CD4-positive, alpha-beta T cell treated with Interleukin-4 for 4 hours (primary cell): ENCODE measurements around the gene BLM.
"Not testable (repeated sequence)": the region's sequence is repeated elsewhere in the genome, so short reads cannot be mapped to it uniquely, and the experiment has no call there.

Source experiments
- DNase-seq: peaks from one replicate; pipeline ENCODE4 v3.0.0-alpha.2; 2020

BLM gene

DNA sequence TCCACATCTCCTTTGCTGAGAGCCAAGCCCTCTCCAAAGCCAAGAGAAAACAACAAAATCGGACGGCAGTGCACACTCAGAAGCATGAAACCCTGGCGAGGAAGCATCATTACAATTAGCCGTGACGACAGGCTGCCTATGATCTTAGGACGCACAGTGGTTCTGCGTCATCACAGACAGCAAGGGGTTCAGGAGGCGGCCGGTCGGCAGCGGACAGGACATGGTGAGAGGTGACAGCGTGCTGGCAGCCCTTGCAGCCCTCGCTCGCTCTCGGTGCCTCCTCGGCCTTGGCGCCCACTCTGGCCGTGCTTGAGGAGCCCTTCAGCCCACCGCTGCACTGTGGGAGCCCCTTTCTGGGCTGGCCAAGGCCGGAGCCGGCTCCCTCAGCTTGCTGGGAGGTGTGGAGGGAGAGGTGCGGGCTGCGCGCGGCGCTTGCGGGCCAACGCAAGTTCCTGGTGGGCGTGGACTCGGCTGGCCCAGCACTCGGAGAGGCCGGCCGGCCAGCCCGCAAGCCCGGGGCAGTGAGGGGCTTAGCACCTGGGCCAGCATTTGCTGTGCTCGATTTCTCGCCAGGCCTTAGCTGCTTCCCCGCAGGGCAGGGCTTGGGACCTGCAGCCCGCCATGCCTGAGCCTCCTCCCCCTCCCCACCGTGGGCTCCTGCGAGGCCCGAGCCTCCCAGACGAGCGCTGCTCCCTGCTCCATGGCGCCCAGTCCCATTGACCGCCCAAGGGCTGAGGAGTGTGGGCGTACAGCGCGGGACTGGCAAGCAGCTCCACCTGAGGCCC is 108.2 kb downstream of the BLM start:
- not testable (repeated sequence) for DNase-seq

DNA sequence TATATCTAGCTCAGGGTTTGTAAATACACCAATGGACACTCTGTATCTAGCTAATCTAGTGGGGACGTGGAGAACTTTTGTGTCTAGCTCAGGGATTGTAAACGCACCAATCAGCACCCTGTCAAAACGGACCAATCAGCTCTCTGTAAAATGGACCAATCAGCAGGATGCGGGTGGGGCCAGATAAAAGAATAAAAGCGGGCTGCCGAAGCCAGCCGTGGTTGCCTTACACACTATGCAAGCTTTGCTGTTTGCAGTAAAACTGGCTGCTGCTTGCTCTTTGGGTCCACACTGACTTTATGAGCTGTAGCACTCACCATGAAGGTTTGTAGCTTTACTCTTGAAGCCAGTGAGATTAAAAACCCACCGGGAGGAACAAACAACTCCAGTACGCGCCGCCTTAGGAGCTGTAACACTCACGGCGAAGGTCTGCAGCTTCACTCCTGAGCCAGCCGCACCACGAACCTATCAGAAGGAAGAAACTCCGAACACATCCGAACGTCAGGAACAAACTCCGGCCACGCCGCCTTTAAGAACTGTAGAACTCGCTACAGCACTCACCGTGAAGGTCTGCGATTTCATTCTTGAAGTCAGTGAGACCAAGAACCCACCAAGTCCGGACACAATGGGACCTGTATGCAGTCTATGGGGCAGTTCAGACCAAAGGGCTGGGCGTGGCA is 109.2 kb downstream of the BLM start:
- DNase-seq: not testable (repeated sequence)

DNA sequence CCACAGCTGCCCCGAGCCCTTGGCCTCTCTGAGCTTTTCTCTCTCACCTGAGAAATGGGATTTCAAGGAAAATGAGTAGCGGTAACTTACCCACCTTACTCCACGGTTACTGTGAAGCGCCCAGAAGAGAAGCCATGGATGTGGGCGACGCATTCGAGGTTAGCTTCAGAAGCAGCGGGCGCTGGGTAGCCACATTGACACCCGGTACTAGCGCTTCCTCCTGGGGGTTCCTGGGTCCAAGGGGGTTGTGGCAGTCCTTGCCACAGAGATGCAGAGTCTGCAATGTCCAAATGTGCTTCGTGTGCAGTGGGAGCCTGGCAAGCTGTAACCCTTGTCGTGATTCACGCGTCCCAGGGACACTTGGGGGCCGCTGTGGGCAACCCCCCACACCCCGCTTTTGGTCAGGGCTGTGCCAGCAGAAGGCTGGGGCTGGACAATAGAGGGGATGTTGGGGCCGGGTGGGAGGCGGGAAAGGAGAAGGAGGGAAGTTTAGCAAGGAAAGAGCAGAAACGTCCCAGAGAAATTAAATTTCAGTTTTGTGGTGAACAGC is 109.8 kb downstream of the BLM start:
- no peak for DNase-seq

DNA sequence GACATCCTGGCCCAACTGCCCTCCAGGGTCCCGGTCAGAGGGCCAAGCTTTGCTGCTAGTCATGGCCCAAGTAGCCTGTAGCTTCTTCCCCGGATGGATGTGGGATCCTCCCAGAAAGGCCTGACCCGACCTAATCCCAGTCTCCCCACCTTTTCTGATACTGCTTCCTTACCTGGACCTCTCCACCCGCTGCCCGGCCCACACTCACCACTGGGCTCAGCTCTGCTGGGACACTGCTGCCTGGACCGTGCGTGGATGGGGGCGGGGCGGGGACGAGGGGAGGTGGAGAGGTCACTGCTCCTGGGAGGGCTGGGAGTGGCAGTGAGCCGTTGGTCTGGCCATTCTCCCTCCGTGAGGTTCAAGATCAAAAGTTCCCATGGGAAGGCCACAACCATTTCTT is 111.0 kb downstream of the BLM start:
- no peak for DNase-seq

DNA sequence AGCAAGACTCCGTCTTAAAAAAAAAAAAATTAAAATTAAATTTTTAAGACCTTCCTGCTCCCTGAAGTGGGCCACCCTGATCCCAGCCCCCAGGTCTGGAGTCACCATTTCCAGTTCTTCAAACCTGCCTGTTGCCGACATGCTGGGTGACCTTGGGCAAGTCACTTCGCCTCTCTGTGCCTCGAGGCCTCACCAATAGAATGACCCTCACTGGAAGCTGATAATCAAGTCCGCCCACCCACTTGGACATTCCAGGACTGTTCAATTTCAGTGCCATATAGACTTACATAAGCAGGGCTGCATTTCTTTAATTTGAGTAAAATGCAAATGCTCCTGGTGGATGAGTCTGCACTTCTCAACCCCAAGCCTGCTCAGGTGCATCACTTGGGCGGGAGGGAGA is 112.0 kb downstream of the BLM start:
- no peak for DNase-seq

DNA sequence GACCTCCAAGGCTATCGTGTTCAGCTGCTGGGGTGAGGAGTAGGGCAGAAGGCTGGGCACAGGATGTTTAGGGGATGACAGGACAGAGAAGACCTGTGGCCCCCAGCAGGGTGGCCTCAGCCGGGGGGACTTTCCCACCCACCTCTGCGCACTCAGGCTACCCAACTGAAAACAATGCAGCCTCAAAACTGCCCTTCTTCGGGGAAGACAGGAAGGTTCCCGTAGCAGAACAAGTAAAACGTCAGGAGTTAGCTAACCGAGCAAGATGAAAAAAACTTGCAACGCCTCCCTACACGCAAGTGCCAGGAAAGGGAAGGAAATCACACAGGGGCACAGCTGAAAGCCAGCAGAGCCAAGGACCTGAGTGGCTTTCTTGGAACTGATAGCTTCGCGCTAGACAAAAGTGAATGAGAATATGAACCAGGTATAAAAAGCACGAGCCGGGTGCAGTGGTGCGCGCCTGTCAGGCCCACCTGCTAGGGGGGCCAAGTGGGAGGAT is 112.8 kb downstream of the BLM start:
- peak; percentile 13 for DNase-seq

DNA sequence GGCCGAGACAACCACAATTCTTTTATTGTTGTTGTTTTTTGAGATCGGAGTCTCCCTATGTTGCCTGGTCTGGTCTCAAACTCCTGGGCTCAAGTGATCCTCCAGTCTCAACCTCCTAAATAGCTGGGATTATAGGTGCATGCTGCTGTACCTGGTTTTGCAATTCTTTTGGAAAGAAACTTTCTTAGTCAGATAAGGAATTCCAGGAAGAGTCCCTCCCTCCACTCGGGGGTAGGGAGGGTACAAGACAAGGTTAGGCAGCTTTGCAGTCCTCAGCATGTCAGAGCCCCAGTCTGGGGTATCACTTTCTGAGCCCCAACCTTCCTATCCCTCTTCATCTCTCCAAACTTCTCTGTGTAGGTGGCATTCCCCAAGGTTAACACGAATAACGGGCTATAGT is 117.5 kb downstream of the BLM start:
- DNase-seq: no peak

DNA sequence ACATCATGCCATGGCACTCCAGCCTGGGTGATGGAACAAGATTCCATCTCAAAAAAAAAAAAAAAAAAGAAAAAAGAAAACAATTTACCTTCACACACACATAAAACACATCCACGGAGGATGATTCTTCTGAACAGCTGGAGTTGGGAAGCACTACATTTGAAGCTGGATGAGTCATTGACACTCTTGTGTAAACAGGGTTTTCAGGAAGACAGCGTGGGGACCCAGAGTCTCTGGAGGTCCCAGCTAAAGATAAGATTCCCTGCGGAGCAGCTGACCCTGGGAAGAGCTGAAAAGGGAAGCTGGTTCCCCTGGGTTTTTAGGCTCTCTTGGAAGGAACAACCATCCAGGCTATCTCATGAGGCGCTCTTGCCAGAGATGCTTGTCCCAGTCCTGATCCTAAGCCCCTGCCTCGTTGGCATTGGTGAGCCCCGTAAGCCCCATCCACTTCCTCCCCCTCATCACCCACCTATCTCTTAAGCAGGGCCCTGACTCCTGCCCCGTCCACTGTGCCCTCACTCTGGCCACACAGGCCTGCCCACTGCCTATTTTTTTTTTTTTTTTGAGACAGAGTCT is 119.2 kb downstream of the BLM start:
- no peak for DNase-seq

DNA sequence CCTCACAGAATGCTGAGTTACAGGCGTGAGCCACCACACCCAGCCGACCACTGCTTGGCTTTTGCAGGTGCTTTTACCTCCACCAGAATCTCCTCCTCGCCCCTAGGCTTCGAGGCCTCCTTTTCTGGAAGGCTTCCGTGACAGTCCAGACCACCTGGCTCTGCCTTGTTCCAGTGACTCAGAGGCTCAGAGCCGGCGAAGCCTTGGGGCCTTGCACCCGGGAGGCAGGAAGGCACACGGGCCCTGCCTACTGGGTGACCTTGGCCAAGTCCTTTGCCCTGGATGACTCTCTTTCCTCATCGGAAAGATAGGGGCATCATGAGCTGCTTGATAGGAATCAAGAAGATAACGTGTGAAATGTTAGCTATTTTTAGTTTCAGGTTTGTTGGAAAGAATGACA is 119.9 kb downstream of the BLM start:
- DNase-seq: no peak

DNA sequence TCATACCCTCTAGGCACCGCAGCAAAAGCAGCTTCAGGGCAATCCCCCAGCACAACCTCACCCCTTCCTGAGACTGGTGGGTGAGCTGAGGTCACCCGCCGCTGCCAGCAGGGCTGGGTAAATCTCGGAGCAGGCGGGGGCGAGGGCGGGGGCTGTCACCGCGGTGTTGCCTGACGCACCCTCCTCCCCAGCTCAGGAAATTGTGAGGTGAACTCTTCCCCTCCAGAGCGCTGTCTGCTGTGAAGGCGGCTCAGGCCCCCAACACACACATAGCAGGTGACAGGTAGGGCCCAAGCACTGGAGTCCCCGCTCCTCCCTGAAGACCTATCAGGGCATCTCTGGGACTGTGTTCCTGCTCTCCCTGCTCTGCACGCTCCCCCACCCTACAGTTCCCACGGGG is 121.0 kb downstream of the BLM start:
- peak; percentile 80 for DNase-seq

DNA sequence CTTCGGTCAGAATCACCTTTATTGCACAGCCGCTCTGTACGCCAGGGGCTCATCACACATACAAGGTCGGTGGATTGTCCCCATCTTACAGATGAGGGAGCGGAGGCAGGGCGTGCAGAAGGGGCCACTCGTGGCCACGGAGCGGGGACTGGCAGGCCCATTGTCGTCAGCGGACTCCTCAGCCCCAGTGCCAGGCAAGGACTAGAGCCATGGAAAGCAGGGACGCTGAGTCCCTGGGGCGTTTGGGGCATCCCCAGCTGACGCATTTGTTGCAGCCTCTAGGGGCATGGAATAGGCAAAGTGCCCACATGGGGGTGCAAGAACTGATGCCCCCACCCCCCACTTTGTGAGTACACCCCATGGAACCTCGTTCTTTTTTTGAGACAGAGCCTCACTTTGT is 121.4 kb downstream of the BLM start:
- DNase-seq: no peak

DNA sequence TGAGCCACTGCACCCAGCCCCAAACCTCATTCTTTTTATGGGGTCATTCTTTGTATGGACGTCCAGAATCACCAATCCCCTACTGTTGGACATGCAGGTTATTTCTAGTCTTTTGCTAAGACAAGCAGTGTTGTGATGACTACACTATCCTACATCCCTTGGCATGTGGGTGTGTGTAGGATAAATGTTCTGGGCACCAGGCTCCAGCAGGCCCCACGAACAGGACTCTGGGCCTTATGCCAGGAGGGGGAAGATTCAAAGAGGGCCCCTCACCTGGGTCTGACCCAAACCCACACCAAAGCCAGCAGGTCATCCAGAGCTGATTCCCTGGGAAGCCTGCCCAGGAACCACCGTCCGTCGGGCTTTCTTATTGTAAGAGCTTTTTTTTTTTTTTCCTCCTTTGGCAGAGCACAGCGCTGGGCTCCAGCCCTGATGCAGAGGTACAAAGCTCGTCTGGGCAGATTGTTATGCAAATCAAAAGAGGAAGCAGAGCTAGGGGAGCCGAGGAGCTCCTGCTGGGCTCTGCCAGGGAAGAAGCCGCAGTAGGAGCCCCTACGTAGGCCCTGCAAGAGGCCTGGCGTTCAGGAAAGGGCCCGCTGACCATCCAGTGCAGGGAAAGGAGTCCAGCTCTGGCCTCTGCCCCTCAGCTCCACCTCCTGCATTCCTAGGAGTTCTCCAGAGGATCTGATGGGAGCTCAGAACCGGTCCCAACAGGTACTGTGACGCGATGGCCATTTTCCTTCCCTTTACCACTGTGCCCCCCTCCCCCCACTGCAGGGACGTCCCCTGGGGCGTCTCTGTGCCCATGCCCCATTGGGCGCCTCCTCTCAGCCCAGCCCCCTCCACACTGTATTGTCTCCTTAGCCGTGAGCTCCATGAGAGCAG is 122.3 kb downstream of the BLM start:
- no peak for DNase-seq

DNA sequence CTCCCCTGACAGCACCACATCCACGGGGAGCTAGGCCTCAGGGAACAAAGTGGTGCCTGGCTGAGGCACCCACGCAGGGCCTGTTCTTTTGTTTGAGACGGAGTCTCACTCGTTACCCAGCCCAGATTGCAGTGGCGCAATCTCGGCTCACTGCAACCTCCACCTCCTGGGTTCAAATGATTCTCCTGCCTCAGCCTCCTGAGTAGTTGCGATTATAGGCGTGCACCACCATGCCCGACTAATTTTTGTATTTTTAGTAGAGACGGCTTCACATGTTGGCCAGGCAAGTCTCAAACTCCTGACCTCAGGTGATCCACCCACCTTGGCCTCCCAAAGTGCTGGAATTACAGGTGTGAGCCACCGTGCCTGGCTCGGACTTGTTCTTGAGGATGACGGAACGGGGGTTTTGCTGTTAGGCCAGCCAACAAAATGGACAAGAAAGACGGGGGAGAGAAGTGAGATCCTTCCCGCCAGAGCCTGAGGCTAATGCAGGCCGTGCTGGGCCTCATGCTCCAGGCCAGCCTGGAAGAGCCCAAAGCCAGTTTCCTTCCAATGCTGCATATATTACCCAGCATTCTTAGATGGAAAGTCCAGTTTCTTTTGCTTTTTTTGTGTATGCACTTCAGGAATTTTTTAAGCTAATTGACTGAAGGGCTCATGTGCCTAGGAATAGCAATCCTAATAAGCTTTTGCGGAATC is 123.2 kb downstream of the BLM start:
- DNase-seq: no peak

DNA sequence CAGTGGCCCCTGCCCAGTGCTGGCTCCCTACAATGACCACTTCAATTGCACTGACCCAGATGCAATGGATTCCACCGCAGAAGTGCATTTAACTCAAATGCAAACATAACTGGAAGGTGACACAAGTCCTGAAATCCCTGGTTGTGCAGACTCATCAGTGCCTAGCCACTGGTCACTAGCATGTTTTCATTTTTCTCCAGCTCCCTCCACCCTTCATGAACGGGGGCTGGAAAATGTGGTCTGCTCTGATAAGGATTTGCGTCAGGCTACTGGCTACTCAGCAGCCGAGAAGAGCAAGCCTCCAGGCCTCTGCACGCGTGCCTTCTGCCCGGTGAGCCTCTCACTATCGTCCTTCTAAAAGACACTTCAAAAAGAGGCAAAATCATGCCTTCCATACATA is 123.8 kb downstream of the BLM start:
- DNase-seq: no peak

DNA sequence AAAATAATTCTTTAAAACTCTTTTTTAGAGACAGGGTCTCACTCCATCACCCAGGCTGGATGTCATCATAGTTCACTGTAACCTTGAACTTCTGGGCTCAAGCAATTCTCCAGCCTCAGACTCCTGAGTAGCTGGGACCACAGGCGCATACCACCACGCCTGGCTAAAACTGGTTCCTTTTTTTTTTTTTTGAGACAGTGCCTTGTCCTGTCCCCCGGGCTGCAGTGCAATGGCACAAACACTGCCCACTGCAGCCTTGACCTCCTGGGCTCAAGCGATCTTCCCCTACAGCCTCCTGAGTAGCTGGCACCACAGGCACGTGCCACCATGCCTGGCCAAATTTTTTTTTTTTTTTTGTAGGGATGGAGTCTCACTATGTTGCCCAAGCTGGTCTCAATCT is 127.5 kb downstream of the BLM start:
- DNase-seq: no peak

DNA sequence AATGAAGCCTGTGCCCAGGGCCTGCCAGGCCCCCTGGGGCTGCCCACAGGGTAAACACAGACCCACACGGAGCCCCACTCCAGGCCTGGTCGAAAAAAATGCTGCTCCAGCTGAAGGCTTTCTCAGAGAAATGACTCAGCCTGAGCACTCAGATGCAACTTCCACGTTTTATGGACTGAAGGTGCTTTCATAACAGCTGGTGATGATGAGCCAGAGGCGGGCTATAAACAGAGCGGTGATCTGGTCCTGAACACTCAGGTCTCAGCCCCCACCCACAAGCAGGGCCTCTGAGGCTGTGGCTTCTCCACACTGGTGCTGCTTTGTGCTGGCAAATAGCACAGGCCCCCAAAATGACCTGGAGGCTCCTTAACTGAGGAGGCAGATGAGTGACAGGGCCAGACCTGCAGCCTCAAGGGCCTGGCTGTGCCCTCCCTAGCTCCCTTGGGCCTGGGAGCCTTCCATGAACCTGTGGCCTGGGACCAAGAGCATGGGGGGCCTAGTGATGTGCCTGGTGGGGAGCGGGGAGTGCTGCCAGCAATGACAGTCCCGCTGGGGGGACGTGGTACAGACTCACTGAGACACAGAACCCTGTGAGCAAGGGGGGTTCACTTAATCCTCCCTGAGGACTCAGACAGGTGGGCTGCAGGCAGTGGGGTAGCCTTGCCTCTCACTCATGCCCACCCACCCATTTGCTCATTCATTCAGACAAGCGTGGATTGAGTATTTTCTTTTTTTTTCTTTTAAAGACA is 128.2 kb downstream of the BLM start:
- peak; percentile 39 for DNase-seq

DNA sequence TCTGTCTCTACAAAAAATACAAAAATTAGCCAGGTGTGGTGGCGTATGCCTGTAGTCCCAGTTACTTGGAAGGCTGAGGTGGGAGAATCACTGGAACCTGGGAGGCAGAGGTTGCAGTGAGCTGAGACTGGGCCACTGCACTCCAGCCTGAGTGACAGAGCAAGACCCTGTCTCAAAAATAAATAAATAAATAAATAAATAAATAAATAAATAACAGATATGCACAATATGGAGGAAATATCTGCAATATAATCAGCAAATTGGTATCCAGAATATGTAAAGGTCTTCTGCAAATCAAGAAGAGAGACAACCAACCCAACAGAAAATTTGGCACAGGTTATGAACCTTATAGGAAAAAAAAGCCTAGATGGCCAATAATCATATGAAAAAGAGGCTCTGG is 132.3 kb downstream of the BLM start:
- DNase-seq: not testable (repeated sequence)

DNA sequence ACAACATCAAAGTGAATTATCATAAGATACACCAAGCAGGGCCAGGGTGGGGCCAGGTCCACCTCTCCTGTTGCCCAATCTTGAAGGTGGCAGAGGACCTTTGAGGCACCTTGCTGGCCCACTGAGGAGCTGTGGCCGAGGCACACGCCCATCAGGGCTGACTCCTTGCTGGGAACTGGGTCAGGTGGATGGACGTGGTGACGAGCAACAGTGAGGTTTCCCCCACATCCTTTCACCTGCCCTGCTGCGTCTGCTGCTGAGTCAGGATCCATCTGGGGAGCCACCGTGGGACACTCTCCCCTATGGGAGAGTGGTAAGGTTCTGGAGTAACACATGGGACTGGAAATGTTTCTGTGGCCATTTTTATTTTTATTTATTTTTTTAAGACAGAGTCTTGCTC is 134.0 kb downstream of the BLM start:
- peak; percentile 32 for DNase-seq

DNA sequence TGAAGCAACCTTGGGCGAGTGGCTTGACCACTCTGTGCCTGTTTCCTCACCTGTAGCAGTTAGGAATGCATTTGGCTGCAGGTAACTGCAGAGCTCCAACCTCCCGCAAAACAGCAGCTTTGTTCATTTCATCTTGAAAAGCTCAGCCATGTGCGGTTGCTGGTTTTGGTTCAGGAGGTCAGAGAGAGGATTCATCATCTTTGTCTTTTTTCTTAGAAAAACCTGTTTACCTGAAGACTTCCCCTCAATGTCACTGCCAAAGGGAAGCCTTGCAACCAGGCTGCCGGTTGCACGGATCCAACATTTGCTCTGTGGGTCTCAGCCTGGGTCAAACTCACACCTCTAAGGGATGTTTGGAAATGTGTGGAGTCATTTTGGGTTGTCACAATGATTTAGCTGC is 134.8 kb downstream of the BLM start:
- peak; percentile 24 for DNase-seq

DNA sequence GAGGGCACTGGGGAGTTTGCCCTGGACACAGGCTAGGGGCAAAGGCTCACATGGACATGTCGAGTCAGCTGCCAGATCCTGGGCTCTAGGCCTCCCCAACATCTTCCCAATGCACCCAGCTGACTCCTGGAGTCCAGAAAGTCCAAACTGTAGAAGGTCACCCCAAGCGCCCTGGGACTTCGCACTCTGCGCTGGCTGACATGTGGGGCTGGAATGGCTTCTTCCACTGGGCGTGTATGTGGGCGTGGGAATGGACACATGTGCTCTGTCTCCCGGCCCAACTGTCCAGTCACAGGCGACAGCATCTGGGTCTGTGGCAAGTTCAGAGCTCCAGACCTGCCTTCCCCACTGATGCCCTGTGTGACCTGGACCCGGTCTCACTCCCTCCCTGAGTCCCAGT is 138.0 kb downstream of the BLM start:
- no peak for DNase-seq

DNA sequence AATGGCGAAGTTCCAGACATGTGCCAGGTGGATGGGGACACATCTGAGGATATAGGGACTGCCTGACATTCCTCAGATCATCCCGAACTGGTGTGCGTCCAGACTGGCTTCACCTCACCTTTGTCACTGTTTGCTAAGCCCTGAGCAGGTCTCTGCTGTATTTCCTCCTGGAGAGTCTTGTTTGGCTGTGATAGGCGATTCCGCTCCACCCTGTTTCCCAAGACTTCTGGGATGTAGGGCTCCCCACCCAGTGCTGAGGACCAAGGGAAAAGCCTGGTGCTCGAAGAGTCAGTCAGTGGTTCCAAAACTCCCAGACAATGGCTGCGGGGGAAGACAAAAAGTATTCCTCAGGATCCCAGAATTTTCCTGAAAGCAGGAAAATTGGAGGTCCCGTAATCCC is 140.2 kb downstream of the BLM start:
- no peak for DNase-seq
